HEK293T (cell line): ENCODE measurements around the gene SLC12A8.

Experiments
- CTCF ChIA-PET: fragments of 350-600 bp; formaldehyde crosslinking; extraction: SDS; loops from one replicate; lab custom pipeline; 2021; ENCODE audit warnings: antibody characterized with exemption, inconsistent platforms; lab: Yijun Ruan, JAX
- POLR2A ChIA-PET: fragments of 350-600 bp; formaldehyde crosslinking; extraction: SDS; loops from one replicate; lab custom pipeline; 2020; ENCODE audit warnings: antibody characterized with exemption, inconsistent platforms; lab: Yijun Ruan, JAX
- DNase-seq: peaks from one replicate; pipeline ENCODE4 v3.0.0; 2012; ENCODE audit warnings: mixed read lengths; ENCODE audit errors: extremely low spot score
- ARNT ChIP-seq: fragments of 450-650 bp; IDR thresholded peaks from 2 replicates; pipeline ENCODE4 v1.6.1; 2017; ENCODE audit warnings: mild to moderate bottlenecking
- BHLHE40 ChIP-seq: fragments of 450-650 bp; IDR thresholded peaks from 2 replicates; pipeline ENCODE4 v1.6.1; 2016; ENCODE audit warnings: mild to moderate bottlenecking, moderate library complexity, borderline replicate concordance
- CTBP1 ChIP-seq: fragments of 450-650 bp; IDR thresholded peaks from 2 replicates; pipeline ENCODE4 v1.6.1; 2016; ENCODE audit warnings: borderline replicate concordance
- ELF4 ChIP-seq: fragments of 450-650 bp; IDR thresholded peaks from 2 replicates; pipeline ENCODE4 v1.6.1; 2017; ENCODE audit warnings: antibody characterized with exemption
- FOXA1 ChIP-seq: fragments of 450-650 bp; IDR thresholded peaks from 2 replicates; pipeline ENCODE4 v1.6.1; 2016; ENCODE audit warnings: mild to moderate bottlenecking
- FOXK2 ChIP-seq: fragments of 450-650 bp; IDR thresholded peaks from 2 replicates; pipeline ENCODE4 v1.6.1; 2016; ENCODE audit warnings: mild to moderate bottlenecking
- FOXM1 ChIP-seq: fragments of 450-650 bp; IDR thresholded peaks from 2 replicates; pipeline ENCODE4 v1.6.1; 2017; ENCODE audit warnings: mild to moderate bottlenecking, borderline replicate concordance
- HDGF ChIP-seq: fragments of 450-650 bp; IDR thresholded peaks from 2 replicates; pipeline ENCODE4 v1.6.1; 2017; ENCODE audit warnings: antibody characterized with exemption, borderline replicate concordance
- L3MBTL2 ChIP-seq: fragments of 450-650 bp; conservative IDR thresholded peaks from 2 replicates; pipeline ENCODE4 v1.6.1; 2016; ENCODE audit warnings: mild to moderate bottlenecking
- LEF1 ChIP-seq: fragments of 450-650 bp; IDR thresholded peaks from 2 replicates; pipeline ENCODE4 v1.6.1; 2017; ENCODE audit warnings: mild to moderate bottlenecking, borderline replicate concordance
- NFRKB ChIP-seq: fragments of 450-650 bp; IDR thresholded peaks from 2 replicates; pipeline ENCODE4 v1.6.1; 2016; ENCODE audit warnings: mild to moderate bottlenecking, moderate library complexity
- PKNOX1 ChIP-seq: fragments of 450-650 bp; IDR thresholded peaks from 2 replicates; pipeline ENCODE4 v1.6.1; 2016
- SP1 ChIP-seq: fragments of 450-650 bp; IDR thresholded peaks from 2 replicates; pipeline ENCODE4 v1.6.1; 2017
- SUZ12 ChIP-seq: fragments of 450-650 bp; IDR thresholded peaks from 2 replicates; pipeline ENCODE4 v1.6.1; 2016; ENCODE audit warnings: mild to moderate bottlenecking
- TARDBP ChIP-seq: fragments of 450-650 bp; IDR thresholded peaks from 2 replicates; pipeline ENCODE4 v1.6.1; 2016
- ZNF384 ChIP-seq: fragments of 450-650 bp; IDR thresholded peaks from 2 replicates; pipeline ENCODE4 v1.6.1; 2016

SLC12A8 gene

GRCh38 chr3:125136966-125137357 is 75.6 kb downstream of the SLC12A8 start:
- TF ChIP-seq TARDBP (no peak), FOXM1 (no peak)
- ChIA-PET POLR2A (no interaction called here), CTCF (interaction anchor here (1.4 kb wide), 1 partner anchor 9 kb away, joined by 4 read pairs; no protein-coding TSS in a partner anchor)
- DNase-seq, result no peak

DNA sequence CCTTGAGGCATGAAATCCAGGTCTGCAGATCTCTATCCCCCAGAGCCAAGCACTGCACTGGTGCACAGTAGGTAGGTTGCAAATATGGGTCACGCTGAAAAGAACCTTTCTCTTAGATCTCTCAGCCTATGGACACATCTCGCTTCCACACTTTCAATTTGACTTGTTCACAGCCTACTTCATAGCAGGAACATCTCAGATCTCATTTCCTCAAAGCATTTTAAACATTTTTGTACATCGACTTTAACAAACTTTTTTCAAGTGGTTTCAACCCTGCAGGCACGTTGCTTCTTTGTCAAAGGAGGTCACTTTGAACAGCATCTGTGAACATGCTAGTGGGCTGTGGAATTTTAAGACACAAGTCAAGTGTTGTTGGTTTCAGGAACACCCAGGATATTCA is 76.0 kb downstream of the SLC12A8 start:
- CTCF ChIA-PET, result interaction anchor here (1.4 kb wide), 1 partner anchor 9 kb away, joined by 4 read pairs; no protein-coding TSS in a partner anchor
- POLR2A ChIA-PET, result no interaction called here
- TF ChIP-seq ARNT, result no peak
- TF ChIP-seq LEF1, result no peak
- TF ChIP-seq CTBP1, result no peak
- no peak for TF ChIP-seq L3MBTL2
- no peak for TF ChIP-seq ELF4
- no peak for TF ChIP-seq FOXM1
- no peak for TF ChIP-seq TARDBP
- TF ChIP-seq FOXA1, result no peak
- TF ChIP-seq SUZ12, result no peak
- TF ChIP-seq HDGF, result no peak
- no peak for TF ChIP-seq ZNF384
- no peak for TF ChIP-seq PKNOX1
- no peak for TF ChIP-seq BHLHE40
- DNase-seq, result no peak

DNA sequence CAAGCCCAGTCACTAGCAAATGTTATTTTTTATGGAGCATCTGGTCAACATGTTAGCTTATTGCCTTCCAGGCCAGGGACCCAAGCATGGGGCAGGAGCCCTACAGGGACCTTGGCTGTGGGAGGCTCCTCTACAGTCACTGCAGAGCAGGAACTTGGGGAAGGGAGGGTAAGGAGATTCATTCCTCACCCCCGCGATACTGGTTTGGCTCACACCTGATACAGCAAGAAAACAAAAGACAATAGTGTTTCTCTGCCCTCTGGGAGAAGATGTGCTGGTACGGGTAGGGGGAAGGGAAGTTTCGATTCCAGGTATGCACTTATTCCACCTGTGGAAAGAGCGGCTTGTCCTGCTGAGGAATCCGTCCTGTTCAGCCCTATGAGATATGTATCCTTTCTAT is 77.6 kb downstream of the SLC12A8 start:
- ChIA-PET POLR2A (no interaction called here), CTCF (no interaction called here)
- no peak for TF ChIP-seq FOXM1
- no peak for TF ChIP-seq ARNT
- no peak for TF ChIP-seq BHLHE40
- no peak for TF ChIP-seq L3MBTL2
- TF ChIP-seq HDGF, result no peak
- no peak for TF ChIP-seq CTBP1
- TF ChIP-seq SUZ12, result no peak
- TF ChIP-seq NFRKB, result no peak
- no peak for DNase-seq

DNA sequence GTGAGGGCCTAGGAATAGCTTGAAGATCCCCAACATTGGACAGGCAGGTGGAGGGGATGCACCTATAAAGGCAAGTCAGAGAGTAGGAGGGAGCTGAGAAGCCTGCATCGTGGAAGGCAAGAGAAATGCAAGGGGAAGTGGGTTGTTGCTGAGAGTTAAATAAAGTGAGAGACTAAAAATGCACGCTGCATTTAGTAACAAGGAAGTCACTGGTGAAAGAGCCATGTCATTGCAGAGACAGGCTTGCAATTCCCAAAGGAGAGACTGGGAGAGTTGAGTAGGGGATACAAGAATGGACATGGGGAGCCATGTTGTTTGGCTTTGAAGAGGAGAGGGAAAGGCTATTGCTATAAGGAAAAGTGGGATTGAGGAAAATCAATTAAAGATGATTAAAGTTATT is 79.7 kb downstream of the SLC12A8 start:
- CTCF ChIA-PET, result no interaction called here
- TF ChIP-seq HDGF, result no peak
- no peak for TF ChIP-seq SP1
- no peak for TF ChIP-seq ARNT
- POLR2A ChIA-PET, result no interaction called here

GRCh38 chr3:125129512-125129997 is 83.0 kb downstream of the SLC12A8 start:
- ChIA-PET POLR2A (no interaction called here), CTCF (no interaction called here)
- no peak for TF ChIP-seq TARDBP
- no peak for TF ChIP-seq ARNT
- TF ChIP-seq LEF1, result no peak
- peak; percentile 53 for TF ChIP-seq PKNOX1
- no peak for DNase-seq

More for the DNA sequence above, 79.7 kb downstream of the SLC12A8 start:
- no peak for DNase-seq

GRCh38 chr3:125128861-125129501 is 83.6 kb downstream of the SLC12A8 start:
- ChIA-PET CTCF (interaction anchor here (0.6 kb wide), 1 partner anchor 53 kb away, joined by 3 read pairs; no protein-coding TSS in a partner anchor), POLR2A (no interaction called here)
- TF ChIP-seq SP1, result no peak
- TF ChIP-seq ARNT, result no peak
- no peak for TF ChIP-seq FOXA1
- no peak for TF ChIP-seq ZNF384
- no peak for TF ChIP-seq FOXM1
- no peak for TF ChIP-seq L3MBTL2
- no peak for TF ChIP-seq HDGF
- TF ChIP-seq LEF1, result no peak
- TF ChIP-seq BHLHE40, result no peak
- no peak for TF ChIP-seq CTBP1
- no peak for TF ChIP-seq TARDBP
- no peak for TF ChIP-seq NFRKB
- no peak for TF ChIP-seq ELF4
- TF ChIP-seq PKNOX1, result no peak
- no peak for TF ChIP-seq SUZ12
- no peak for TF ChIP-seq FOXK2
- no peak for DNase-seq

DNA sequence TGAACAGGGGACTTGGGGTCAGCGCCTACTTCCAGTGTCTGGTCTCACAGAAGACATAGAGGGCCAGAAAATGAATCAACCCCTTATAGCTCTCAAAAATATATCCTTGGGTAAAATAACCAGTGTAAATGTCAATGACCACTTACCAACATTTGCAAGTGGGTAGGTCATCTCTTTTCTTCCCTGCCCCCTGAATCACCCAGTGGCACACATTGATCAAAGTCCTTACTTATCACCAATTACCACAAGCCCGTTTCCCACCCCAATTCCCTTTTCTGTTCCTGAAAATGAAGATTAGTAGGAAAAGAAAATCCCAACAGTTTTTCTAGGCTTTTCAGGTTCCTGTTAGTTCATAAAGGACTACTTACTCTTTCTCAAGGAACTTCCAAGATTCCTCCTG is 86.2 kb downstream of the SLC12A8 start:
- no peak for DNase-seq
- TF ChIP-seq ARNT, result no peak
- no peak for TF ChIP-seq SP1
- no peak for TF ChIP-seq L3MBTL2
- no peak for TF ChIP-seq ELF4
- no peak for TF ChIP-seq HDGF
- TF ChIP-seq LEF1, result no peak
- no peak for TF ChIP-seq ZNF384
- TF ChIP-seq SUZ12, result no peak
- TF ChIP-seq NFRKB, result no peak
- TF ChIP-seq TARDBP, result no peak
- POLR2A ChIA-PET, result no interaction called here
- CTCF ChIA-PET, result no interaction called here
